GM19324 (cell line): Measurements from ENCODE around the gene PLPP4.

Source experiments
- ATAC-seq: cut with Tn5 transposase; IDR thresholded peaks from one replicate; pipeline ENCODE4 v1.9.1; 2021; ENCODE audit warnings: mild to moderate bottlenecking, moderate library complexity; ENCODE audit not compliant: unreplicated experiment, low FRiP score

PLPP4 gene

DNA sequence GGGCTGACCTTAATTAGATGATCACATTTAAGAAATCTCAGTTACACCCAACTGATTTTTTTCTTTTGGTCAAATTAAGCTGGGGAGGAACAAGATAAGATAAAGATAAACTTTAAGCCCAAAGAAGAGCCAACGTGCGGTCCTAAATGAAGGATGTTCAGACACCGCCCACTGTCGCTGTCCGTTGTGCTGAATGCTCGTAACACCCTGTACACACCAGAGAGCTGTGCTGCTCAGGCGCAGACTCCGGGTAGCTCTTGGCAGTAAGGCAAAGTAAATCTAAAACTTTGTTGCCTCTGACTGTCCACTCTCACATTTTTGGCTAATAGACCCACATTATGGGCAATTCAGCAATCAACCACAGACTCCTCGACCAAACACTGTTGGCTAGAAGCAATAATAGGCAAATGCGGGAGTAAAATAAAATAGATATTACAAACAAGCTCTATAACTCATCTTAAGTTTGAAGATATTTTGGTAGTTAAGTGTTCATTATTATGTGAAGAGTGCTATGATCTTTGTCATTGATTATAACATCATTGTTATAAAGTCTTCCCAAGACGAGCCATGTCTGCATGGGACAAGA is 57.1 kb downstream of the PLPP4 start:
- no peak for ATAC-seq

- ATAC-seq: no peak
These were observed 57.9 kb downstream of the PLPP4 start for GRCh38 chr10:120514959-120515358.

GRCh38 chr10:120515741-120516140 is 58.7 kb downstream of the PLPP4 start:
- no peak for ATAC-seq

GRCh38 chr10:120516426-120516825 is 59.4 kb downstream of the PLPP4 start:
- no peak for ATAC-seq

GRCh38 chr10:120517196-120517595 is 60.2 kb downstream of the PLPP4 start:
- ATAC-seq: no peak

DNA sequence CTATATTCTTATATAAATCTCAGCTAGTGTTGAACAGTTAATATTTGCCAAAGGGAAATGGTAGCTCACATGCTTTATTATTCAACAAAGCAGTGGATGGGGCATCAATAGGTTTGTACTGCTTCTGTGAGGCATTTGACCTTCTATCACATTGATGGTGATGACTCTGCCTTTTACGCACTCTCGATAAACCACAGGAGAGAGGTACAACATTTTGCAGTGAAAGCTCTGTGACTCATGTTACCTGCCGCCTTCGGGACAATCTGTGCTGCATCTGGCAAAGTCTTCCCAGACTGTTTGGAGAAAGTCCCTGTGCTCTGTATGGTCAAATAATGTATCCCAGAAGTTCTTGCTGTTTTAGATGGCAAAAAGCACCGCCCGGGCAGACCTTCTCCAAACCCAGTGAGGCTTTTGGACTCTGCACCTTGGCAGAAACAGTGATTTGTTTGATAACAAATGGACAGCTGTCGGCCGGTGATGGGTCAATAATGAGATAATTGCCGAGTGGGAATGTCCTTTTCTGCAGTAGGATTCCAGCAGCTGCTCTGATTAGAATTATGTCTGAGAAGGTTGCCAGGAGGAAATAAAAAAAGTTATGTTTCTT is 61.0 kb downstream of the PLPP4 start:
- ATAC-seq: no peak

DNA sequence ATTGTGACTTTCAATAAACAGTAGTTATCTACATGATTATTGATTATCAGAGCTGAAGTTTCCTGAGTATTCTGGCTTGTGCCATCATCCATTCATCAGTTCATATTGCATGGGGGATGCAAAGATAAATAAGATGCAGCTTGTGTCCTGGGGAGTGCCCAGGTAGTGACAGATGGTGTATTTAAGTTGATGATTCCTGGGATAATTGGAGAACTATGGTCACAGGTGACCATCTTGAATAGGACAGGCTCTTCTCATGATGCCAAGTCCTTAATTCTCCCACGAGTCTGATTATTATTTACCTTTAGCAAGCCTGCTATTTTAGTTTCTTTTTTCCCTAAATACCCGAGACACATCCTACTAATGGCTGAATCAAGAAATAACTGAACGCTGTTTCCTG is 64.9 kb downstream of the PLPP4 start:
- no peak for ATAC-seq

- no peak for ATAC-seq
These were observed 70.7 kb downstream of the PLPP4 start for GRCh38 chr10:120527691-120528090.

DNA sequence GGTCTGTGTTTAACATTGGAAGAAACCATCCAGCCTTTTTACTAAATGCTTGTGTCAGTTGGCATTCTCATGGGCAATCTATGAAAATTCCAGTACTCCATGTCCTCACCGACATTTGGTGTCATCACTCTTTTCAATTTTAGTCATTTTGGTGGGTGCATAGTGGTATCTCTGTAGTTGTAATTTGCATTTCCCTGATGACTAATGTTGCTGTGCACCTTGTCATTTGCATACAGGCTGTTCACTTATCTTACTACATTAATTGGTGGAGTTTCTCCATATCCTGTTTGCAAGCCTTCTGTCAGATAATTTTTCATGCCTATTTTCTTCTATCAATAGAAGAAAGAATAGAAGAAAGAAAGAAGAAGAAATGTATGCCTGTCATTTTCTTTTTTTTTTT is 73.7 kb downstream of the PLPP4 start:
- ATAC-seq: no peak

- no peak for ATAC-seq
These were observed 81.1 kb downstream of the PLPP4 start for GRCh38 chr10:120538091-120538490.

DNA sequence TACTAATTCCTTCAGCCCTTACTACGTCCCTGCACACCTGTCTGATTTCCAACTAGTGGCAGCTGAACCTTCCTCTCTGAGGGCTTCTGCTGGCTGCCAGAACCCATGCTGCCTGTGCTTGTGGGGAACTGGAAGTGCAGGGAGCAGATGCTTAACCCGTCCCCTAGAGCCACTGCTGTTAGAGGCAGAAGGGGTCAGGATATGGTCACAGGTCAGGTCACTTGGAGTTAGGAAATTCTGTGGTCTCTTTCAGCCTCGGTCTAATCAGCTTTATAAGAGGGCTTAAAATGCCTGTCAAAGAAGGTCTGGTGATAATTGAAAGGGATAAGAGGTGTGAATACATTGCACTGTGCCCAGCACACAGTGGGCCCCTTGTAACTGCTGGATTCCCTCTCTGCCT is 82.0 kb downstream of the PLPP4 start:
- no peak for ATAC-seq

- ATAC-seq: no peak
These were observed 83.5 kb downstream of the PLPP4 start for GRCh38 chr10:120540486-120540885.

DNA sequence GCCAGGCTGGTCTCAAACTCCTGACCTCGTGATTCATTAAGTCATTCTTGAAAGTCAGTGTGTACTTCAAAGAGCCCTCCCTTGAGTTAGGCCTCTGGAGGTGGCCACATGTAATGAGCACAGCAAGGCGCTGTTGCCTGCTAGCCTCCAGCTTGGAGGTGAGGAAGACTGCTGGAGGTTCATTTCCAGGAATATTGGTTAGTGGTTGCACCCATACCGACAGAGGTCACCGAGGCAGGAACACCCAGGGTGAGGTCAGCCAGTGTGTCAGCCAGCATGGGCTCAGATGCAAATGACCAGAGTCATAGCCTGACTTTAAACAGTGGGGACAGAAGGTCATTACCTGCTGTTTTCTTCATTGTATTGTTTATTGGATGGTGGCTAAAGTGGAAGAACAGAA is 85.0 kb downstream of the PLPP4 start:
- ATAC-seq: no peak

DNA sequence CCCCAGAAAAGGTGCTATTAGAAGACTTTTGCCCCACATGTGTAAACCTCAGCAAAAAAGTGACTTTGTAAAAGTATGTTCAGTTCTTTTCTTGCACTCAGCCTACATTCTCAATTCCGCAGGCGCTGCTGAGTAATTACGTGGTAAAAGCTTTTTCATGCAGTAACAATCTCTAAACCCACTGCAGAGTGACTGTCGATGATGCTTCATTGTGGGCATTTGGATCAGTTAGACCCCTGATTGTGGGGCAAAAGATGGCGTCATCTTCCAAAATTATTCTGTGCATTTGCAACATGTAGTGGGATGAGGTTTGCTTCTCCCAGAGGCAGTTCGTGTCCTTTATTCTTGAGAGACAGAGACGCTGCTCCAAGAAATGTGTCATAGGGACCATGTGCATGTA is 85.6 kb downstream of the PLPP4 start:
- no peak for ATAC-seq

- no peak for ATAC-seq
These were observed 86.3 kb downstream of the PLPP4 start for GRCh38 chr10:120543291-120543690.

GRCh38 chr10:120548210-120548609 is 91.2 kb downstream of the PLPP4 start:
- no peak for ATAC-seq

DNA sequence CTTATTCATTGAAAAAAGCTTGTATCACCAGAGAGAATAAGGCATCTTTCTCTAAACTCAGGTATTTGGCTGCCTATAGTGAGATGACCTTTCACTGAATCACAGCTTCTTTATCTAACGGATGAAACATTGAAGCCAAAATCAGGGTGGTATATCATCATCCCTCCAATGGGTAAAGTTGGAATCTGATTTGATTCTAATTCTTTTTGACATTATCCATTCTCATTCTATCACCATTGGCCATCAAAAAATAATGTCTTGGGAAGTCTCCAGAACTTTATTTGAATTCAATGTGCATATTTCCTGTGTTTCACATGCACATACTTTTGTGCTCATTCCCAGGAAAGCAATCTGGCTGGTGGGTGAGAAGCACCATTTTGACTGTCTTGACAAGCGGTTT is 95.2 kb downstream of the PLPP4 start:
- no peak for ATAC-seq

DNA sequence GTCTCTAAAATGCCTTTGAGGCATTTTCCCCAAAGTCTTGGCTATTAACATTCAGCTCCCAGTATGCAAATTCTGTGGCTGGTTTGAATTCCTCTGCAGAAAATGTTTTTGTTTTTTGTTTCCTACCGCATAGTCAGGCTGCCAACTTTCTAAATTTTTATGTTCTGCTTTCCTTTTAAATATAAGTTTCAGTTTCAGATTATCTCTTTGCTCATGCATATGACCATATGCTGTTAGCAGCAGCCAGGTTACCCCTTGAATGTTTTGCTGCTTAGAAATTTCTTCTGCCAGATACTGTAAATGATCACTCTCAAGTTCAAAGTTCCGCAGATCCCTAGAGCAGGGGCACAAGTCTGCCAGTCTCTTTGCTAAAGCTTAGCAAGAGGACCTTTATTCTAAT is 96.9 kb downstream of the PLPP4 start:
- no peak for ATAC-seq

GRCh38 chr10:120555436-120555835 is 98.4 kb downstream of the PLPP4 start:
- no peak for ATAC-seq

- ATAC-seq: no peak
These were observed 99.0 kb downstream of the PLPP4 start for GRCh38 chr10:120555842-120556532.

DNA sequence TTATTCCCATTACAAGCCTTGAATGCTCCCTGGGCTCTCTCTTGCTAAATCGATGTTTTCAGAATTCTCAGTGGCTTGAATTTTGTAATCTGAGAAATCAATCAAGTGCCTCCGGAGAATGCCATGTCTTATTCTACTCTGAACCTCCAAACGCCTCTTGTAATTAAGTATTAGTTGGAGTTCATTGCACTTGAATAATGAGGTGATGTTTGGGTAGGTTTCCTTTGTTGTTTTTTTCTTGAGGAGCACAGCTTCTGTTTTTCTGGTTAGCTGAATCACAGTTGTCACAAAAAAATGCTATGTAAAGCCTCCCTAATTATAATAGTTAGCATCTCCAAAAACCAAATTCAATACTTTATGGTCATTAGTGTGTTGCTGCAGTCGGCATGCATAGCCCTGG is 100.3 kb downstream of the PLPP4 start:
- ATAC-seq: no peak

GRCh38 chr10:120559800-120560199 is 102.8 kb downstream of the PLPP4 start:
- ATAC-seq: no peak
